Measurements from ENCODE around the gene MEG3.

MEG3 gene

GRCh38 chr14:100822013-100822412, 3.9 kb upstream of the MEG3 start:
- Histone ChIP-seq H2AFZ (ENCODE audit: low read length) (no peak overlapping the region), H3K4me3 (ENCODE audit: low read length, poor library complexity, severe bottlenecking) (no peak overlapping the region), H3K4me1 (ENCODE audit: insufficient read depth, low read length, poor library complexity, severe bottlenecking) (peaks cover 3% of the 10 kb centered on the region), H3K27me3 (ENCODE audit: insufficient read depth, low read length, poor library complexity, severe bottlenecking) (no peaks in the 10 kb centered on the region), H3K4me2 (ENCODE audit: low read depth, low read length, poor library complexity, severe bottlenecking) (no peak overlapping the region), H4K20me1 (ENCODE audit: insufficient read depth, low read length, poor library complexity, severe bottlenecking) (no peaks in the 10 kb centered on the region), H3K79me2 (ENCODE audit: insufficient read depth, low read length) (no peaks in the 10 kb centered on the region), H3K9me2 (replicated peaks; ENCODE audit: low read depth, low read length) (no peaks in the 10 kb centered on the region), H3F3A (ENCODE audit: low read depth) (no peaks in the 10 kb centered on the region), H3K36me3 (ENCODE audit: insufficient read depth, low read length) (no peaks in the 10 kb centered on the region), H3K9ac (ENCODE audit: low read depth, low read length, poor library complexity, severe bottlenecking) (no peak overlapping the region), H3K9me3 (ENCODE audit: insufficient read depth, low read depth, low read length) (no peaks in the 10 kb centered on the region; the same call in 1 of the 2 replicates)
- TF ChIP-seq CTCF (conservative IDR thresholded peaks at IDR 0.05; ENCODE audit: low read length) (no peak), EZH2phosphoT487 (IDR thresholded peaks at IDR 0.05; ENCODE audit: borderline replicate concordance) (no peak)

DNA sequence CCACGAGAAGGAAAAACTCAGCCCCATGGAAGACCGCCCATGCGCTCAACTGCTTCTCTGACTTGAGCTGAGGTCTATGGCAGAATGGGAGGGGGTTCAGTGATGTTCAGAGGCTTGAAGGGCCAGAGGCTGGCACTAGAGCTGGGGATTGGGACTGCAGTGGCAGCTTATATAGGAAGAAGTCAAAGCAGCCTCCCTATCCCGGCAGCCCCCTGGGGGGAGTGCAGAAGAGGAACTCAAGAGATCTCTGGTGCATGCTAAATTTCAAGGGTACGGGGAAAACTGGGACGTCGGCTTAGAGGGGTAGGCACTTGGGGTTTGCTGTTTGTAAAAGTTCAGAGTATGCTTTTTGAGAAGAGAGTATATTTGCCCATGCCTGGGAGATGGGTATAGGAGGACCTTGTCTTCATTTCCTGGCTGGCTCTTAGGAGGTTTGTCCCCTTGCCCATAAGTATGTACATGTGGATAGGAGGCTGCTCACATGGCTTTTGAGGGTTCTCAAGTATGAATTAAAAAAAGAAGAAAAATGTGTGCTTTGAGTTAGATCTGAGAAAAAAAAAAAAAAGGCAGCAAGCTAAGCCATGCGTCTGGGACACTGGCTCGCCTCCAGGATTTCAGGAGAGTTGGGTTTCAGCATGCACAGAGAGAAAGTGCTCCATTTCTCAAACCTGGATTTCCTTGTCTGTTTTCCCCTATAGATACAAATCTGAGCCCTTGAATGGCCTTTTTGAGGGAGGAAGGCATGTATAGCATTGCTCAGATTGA, 3.2 kb upstream of the MEG3 start:
- no peaks in the 10 kb centered on the region for H3F3A ChIP-seq (ENCODE audit: low read depth)
- no peak overlapping the region for H3K4me2 ChIP-seq (ENCODE audit: low read depth, low read length, poor library complexity, severe bottlenecking)
- no peaks in the 10 kb centered on the region for H3K9me2 ChIP-seq (replicated peaks; ENCODE audit: low read depth, low read length)
- H3K4me3 ChIP-seq (ENCODE audit: low read length, poor library complexity, severe bottlenecking), result no peak overlapping the region
- TF ChIP-seq CTCF (conservative IDR thresholded peaks at IDR 0.05; ENCODE audit: low read length) (no peak), EZH2phosphoT487 (IDR thresholded peaks at IDR 0.05; ENCODE audit: borderline replicate concordance) (no peak)
- no peak overlapping the region for H3K9ac ChIP-seq (ENCODE audit: low read depth, low read length, poor library complexity, severe bottlenecking)
- H2AFZ ChIP-seq (ENCODE audit: low read length), result no peak overlapping the region
- peaks cover 3% of the 10 kb centered on the region for H3K4me1 ChIP-seq (ENCODE audit: insufficient read depth, low read length, poor library complexity, severe bottlenecking)
- H3K79me2 ChIP-seq (ENCODE audit: insufficient read depth, low read length), result no peaks in the 10 kb centered on the region
- no peaks in the 10 kb centered on the region; the same call in 1 of the 2 replicates for H3K9me3 ChIP-seq (ENCODE audit: insufficient read depth, low read depth, low read length)
- no peaks in the 10 kb centered on the region for H3K36me3 ChIP-seq (ENCODE audit: insufficient read depth, low read length)
- no peaks in the 10 kb centered on the region for H4K20me1 ChIP-seq (ENCODE audit: insufficient read depth, low read length, poor library complexity, severe bottlenecking)
- H3K27me3 ChIP-seq (ENCODE audit: insufficient read depth, low read length, poor library complexity, severe bottlenecking), result no peaks in the 10 kb centered on the region

DNA sequence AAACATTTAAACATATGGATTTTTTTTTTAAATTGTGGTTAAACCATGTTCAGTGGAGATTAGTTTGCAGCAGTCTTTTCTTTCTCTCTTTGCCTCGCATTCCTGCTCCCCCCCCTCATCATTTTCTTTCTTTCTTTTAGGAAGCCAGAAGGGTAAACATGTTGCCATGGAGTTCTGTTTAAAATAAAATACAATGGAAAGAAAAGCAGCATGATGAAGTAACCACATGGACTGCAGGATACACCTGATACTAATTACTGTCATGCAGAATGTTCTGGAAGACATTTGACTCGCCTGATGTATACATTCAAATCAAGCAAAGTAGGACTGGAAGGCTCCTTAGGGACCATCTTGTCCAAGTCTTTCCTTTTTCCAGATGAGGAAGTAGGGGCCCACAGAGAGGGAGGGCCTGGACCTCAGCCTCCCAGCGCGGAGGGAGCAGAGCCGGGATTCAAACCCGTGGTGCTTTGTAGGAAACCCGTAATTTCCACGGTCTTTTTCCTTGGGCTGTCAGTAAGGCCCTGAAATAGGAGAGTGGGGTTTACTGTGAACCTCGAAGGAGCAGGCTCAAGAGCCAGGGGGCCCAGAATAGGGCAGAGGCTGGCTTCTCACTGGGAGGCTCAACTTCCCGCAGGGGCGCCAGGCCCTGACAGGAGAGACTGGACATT, 2.4 kb upstream of the MEG3 start:
- no peaks in the 10 kb centered on the region; the same call in 1 of the 2 replicates for H3K9me3 ChIP-seq (ENCODE audit: insufficient read depth, low read depth, low read length)
- H3K9ac ChIP-seq (ENCODE audit: low read depth, low read length, poor library complexity, severe bottlenecking), result no peak overlapping the region
- no peak overlapping the region for H3K4me3 ChIP-seq (ENCODE audit: low read length, poor library complexity, severe bottlenecking)
- no peaks in the 10 kb centered on the region for H4K20me1 ChIP-seq (ENCODE audit: insufficient read depth, low read length, poor library complexity, severe bottlenecking)
- no peak overlapping the region for H2AFZ ChIP-seq (ENCODE audit: low read length)
- H3K9me2 ChIP-seq (replicated peaks; ENCODE audit: low read depth, low read length), result no peaks in the 10 kb centered on the region
- no peaks in the 10 kb centered on the region for H3K79me2 ChIP-seq (ENCODE audit: insufficient read depth, low read length)
- no peaks in the 10 kb centered on the region for H3K4me1 ChIP-seq (ENCODE audit: insufficient read depth, low read length, poor library complexity, severe bottlenecking)
- TF ChIP-seq CTCF (conservative IDR thresholded peaks at IDR 0.05; ENCODE audit: low read length) (no peak), EZH2phosphoT487 (IDR thresholded peaks at IDR 0.05; ENCODE audit: borderline replicate concordance) (no peak)
- H3K4me2 ChIP-seq (ENCODE audit: low read depth, low read length, poor library complexity, severe bottlenecking), result no peak overlapping the region
- H3K36me3 ChIP-seq (ENCODE audit: insufficient read depth, low read length), result no peaks in the 10 kb centered on the region
- H3K27me3 ChIP-seq (ENCODE audit: insufficient read depth, low read length, poor library complexity, severe bottlenecking), result no peaks in the 10 kb centered on the region
- H3F3A ChIP-seq (ENCODE audit: low read depth), result no peaks in the 10 kb centered on the region

All from Loucy (cell line).